HepG2 (cell line): Measurements from ENCODE around the gene MICB. TPM values are rescaled to one million over a fixed set of nuclear protein-coding genes. Genes with fewer than 3 reads are reported as not detected.

ENCODE experiments used
- AGO2 ChIP-seq: fragments of 200-400 bp; formaldehyde crosslinking; optimal IDR thresholded peaks from 2 replicates; pipeline ENCODE3; 2017; ENCODE audit warnings: mild to moderate bottlenecking, low read depth, low read length, moderate library complexity
- ATRX ChIP-seq: sonication (generic); formaldehyde crosslinking; IDR thresholded peaks from 2 replicates; pipeline ENCODE4 v1.4.0; 2020; ENCODE audit warnings: missing genetic modification reagents, borderline replicate concordance
- CENPT ChIP-seq: sonication (generic); formaldehyde crosslinking; IDR thresholded peaks from 2 replicates; pipeline ENCODE4 v1.8.0; 2022; ENCODE audit warnings: low read depth, mild to moderate bottlenecking, moderate library complexity, missing genetic modification reagents
- HMG20B ChIP-seq: conservative IDR thresholded peaks from 2 replicates; pipeline ENCODE4 v1.6.1; 2016; ENCODE audit warnings: missing genetic modification reagents, missing compliant biosample characterization
- KLF9 ChIP-seq: IDR thresholded peaks from 2 replicates; pipeline ENCODE4 v1.6.1; 2016; ENCODE audit warnings: low read depth
- LCORL ChIP-seq, 2 experiments: fragments of 450-650 bp in 1 of 2; sonication (generic) in 1 of 2; formaldehyde crosslinking in 1 of 2; IDR thresholded peaks; 2 replicates each; pipeline versions ENCODE4 v1.5.0 to v1.6.1; 2017 to 2020; ENCODE audit warnings: antibody characterized with exemption in 1 of 2, missing genetic modification reagents in 1 of 2
- MTA1 ChIP-seq: sonication (generic); formaldehyde crosslinking; IDR thresholded peaks from 2 replicates; pipeline ENCODE4 v1.4.0; 2020; ENCODE audit warnings: missing genetic modification reagents, mild to moderate bottlenecking, borderline replicate concordance
- NFE2 ChIP-seq: sonication (generic); formaldehyde crosslinking; IDR thresholded peaks from 2 replicates; pipeline ENCODE4 v1.4.0; 2020; ENCODE audit warnings: missing genetic modification reagents
- PHF5A ChIP-seq: IDR thresholded peaks from one replicate; pipeline ENCODE4 v1.6.1; 2018; ENCODE audit warnings: low read depth, missing genetic modification reagents; ENCODE audit not compliant: unreplicated experiment
- RBFOX2 ChIP-seq: fragments of 200-400 bp; formaldehyde crosslinking; IDR thresholded peaks from 2 replicates; pipeline ENCODE4 v1.6.1; 2017; ENCODE audit warnings: low read depth, mild to moderate bottlenecking, low read length
- ZBTB7A ChIP-seq: sonication (generic); formaldehyde crosslinking; IDR thresholded peaks from 2 replicates; pipeline ENCODE4 v1.8.0; 2022; ENCODE audit warnings: mild to moderate bottlenecking, missing genetic modification reagents
- ZEB1 ChIP-seq: IDR thresholded peaks from 2 replicates; pipeline ENCODE4 v1.6.1; 2012; ENCODE audit warnings: mild to moderate bottlenecking, low read depth, inconsistent platforms; ENCODE audit not compliant: insufficient replicate concordance
- ZFP62 ChIP-seq: sonication (generic); formaldehyde crosslinking; IDR thresholded peaks from 2 replicates; pipeline ENCODE4 v1.4.0; 2020; ENCODE audit warnings: missing genetic modification reagents
- ZKSCAN5 ChIP-seq: sonication (generic); formaldehyde crosslinking; IDR thresholded peaks from 2 replicates; pipeline ENCODE4 v1.5.1; 2020; ENCODE audit warnings: mild to moderate bottlenecking, missing genetic modification reagents
- ZNF10 ChIP-seq: sonication (generic); formaldehyde crosslinking; IDR thresholded peaks from 2 replicates; pipeline ENCODE4 v1.4.0; 2020; ENCODE audit warnings: mild to moderate bottlenecking, low read depth, missing genetic modification reagents, borderline replicate concordance
- ZNF225 ChIP-seq: sonication (generic); formaldehyde crosslinking; IDR thresholded peaks from 2 replicates; pipeline ENCODE4 v1.4.0; 2020; ENCODE audit warnings: mild to moderate bottlenecking, missing genetic modification reagents
- ZNF232 ChIP-seq: sonication (generic); formaldehyde crosslinking; IDR thresholded peaks from 2 replicates; pipeline ENCODE4 v1.4.0; 2020; ENCODE audit warnings: missing genetic modification reagents, borderline replicate concordance
- ZNF24 ChIP-seq: fragments of 450-650 bp; IDR thresholded peaks from 2 replicates; pipeline ENCODE4 v1.6.1; 2017; ENCODE audit warnings: antibody characterized with exemption, mild to moderate bottlenecking
- ZNF256 ChIP-seq: sonication (generic); formaldehyde crosslinking; conservative IDR thresholded peaks from 2 replicates; pipeline ENCODE4 v1.4.0; 2020; ENCODE audit warnings: missing genetic modification reagents
- ZNF263 ChIP-seq: sonication (generic); formaldehyde crosslinking; IDR thresholded peaks from 2 replicates; pipeline ENCODE4 v1.4.0; 2020; ENCODE audit warnings: missing genetic modification reagents
- ZNF850 ChIP-seq: sonication (generic); formaldehyde crosslinking; conservative IDR thresholded peaks from 2 replicates; pipeline ENCODE4 v1.9.0; 2021; ENCODE audit warnings: mild to moderate bottlenecking, missing genetic modification reagents
- polyA plus RNA-seq, 8 experiments: library from polyadenylated mRNA; depleted of rRNA in 3 of 8; stranded (reverse) in 7 of 8; unstranded in 1 of 8; fragments of >200 nt; fragmentation: Illumina TruSeq in 4 of 8; extraction: Trizol in 4 of 8; gene quantifications; 2 replicates each; pipeline versions ENCODE4 v1.2.1 to v1.2.3, GENCODE V29; 2011 to 2016; ENCODE audit warnings: low read depth in 4 of 8, missing spikeins in 1 of 8, mixed read lengths in 1 of 8; ENCODE audit not compliant: insufficient read depth in 1 of 8
- total RNA-seq, 5 experiments: library from RNA; depleted of rRNA; stranded (reverse); fragments of >200 nt; fragmentation: Illumina TruSeq; extraction: Trizol; gene quantifications; 2 replicates each; pipeline ENCODE4 v1.2.3, GENCODE V29; 2016; ENCODE audit warnings: low read depth in 1 of 5
- TF ChIP-seq, protein P1 (sequence below): sonication (generic); formaldehyde crosslinking; IDR thresholded peaks from 2 replicates; pipeline ENCODE4 v1.4.0; 2020; ENCODE audit warnings: missing genetic modification reagents, mild to moderate bottlenecking, borderline replicate concordance
- TF ChIP-seq, protein P2 (sequence below): sonication (generic); formaldehyde crosslinking; IDR thresholded peaks from 2 replicates; pipeline ENCODE4 v1.5.1; 2020; ENCODE audit warnings: mild to moderate bottlenecking, moderate library complexity, missing genetic modification reagents
- TF ChIP-seq, protein P3 (sequence below): sonication (generic); formaldehyde crosslinking; IDR thresholded peaks from 2 replicates; pipeline ENCODE4 v1.4.0; 2020; ENCODE audit warnings: mild to moderate bottlenecking, missing genetic modification reagents

The MICB gene
- total and polyA plus RNA-seq, 2 of the 13 experiments (the other 11 are each of a cell fraction or from before 2014, with no cell fraction given), result 12.5 to 12.8 TPM

DNA sequence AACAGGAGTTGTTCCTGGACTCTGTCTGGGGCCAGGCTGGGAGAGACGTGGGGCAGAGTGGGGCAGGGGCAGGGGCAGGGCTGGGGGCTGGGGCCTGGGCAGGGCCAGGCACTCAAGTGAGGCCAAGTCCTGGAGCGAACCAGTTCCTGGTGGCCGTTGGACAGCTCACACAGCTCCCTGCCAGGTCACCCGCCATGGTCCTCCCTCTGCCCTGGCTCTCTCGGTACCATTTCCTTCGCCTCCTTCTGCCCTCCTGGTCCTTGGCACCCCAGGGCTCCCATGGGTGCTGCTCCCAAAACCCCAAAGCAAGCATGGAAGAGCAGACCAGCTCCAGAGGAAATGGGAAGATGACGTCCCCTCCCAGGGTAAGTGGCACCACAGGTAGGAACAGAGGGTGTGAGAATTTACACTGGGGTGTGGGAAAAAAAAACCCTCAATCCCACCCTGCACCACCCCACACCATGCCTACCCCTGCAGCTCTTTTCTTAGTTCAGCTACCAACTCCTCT lies 30.9 kb downstream of the MICB start, which contains the start of gene MCCD1 (continued):
- TF ChIP-seq HMG20B (CRISPR knock-in tag), result 0 out of 2 replicates have a peak, but pooled peaks have one; percentile 18
- TF ChIP-seq ZNF232 (CRISPR knock-in tag), result no peak
- TF ChIP-seq RBFOX2, result no peak
- TF ChIP-seq ZNF10 (CRISPR knock-in tag), result no peak
- TF ChIP-seq ZNF256, result no peak
- TF ChIP-seq ZNF850 (CRISPR knock-in tag), result 0 out of 2 replicates have a peak, but pooled peaks have one; percentile 28
- no peak for TF ChIP-seq AGO2
- peak; percentile 53; the same call in 1 of the 2 replicates for TF ChIP-seq ZNF263 (CRISPR knock-in tag)
- TF ChIP-seq LCORL (IDR thresholded peaks at IDR 0.05), result no peak
- TF ChIP-seq LCORL (CRISPR knock-in tag; IDR thresholded peaks at IDR 0.05), result 0 out of 2 replicates have a peak, but pooled peaks have one; percentile 31
- no peak for TF ChIP-seq MTA1 (CRISPR knock-in tag)
- TF ChIP-seq, protein P1, sequence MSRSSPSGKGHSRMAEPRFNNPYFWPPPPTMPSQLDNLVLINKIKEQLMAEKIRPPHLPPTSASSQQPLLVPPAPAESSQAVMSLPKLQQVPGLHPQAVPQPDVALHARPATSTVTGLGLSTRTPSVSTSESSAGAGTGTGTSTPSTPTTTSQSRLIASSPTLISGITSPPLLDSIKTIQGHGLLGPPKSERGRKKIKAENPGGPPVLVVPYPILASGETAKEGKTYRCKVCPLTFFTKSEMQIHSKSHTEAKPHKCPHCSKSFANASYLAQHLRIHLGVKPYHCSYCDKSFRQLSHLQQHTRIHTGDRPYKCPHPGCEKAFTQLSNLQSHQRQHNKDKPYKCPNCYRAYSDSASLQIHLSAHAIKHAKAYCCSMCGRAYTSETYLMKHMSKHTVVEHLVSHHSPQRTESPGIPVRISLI (CRISPR knock-in tag), result no peak
- TF ChIP-seq ZKSCAN5, result no peak
- no peak for TF ChIP-seq ATRX (CRISPR knock-in tag)
- TF ChIP-seq CENPT (CRISPR knock-in tag), result no peak
- TF ChIP-seq, protein P2, sequence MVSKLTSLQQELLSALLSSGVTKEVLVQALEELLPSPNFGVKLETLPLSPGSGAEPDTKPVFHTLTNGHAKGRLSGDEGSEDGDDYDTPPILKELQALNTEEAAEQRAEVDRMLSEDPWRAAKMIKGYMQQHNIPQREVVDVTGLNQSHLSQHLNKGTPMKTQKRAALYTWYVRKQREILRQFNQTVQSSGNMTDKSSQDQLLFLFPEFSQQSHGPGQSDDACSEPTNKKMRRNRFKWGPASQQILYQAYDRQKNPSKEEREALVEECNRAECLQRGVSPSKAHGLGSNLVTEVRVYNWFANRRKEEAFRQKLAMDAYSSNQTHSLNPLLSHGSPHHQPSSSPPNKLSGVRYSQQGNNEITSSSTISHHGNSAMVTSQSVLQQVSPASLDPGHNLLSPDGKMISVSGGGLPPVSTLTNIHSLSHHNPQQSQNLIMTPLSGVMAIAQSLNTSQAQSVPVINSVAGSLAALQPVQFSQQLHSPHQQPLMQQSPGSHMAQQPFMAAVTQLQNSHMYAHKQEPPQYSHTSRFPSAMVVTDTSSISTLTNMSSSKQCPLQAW (CRISPR knock-in tag), result no peak; the same call in 1 of the 2 replicates
- no peak for TF ChIP-seq ZNF24
- TF ChIP-seq ZBTB7A, result no peak
- TF ChIP-seq ZEB1, result no peak
- no peak for TF ChIP-seq KLF9 (CRISPR knock-in tag)
- TF ChIP-seq NFE2 (CRISPR knock-in tag), result no peak
- TF ChIP-seq PHF5A (CRISPR knock-in tag), result no peak
- TF ChIP-seq ZNF225 (CRISPR knock-in tag), result no peak
- TF ChIP-seq, protein P3, sequence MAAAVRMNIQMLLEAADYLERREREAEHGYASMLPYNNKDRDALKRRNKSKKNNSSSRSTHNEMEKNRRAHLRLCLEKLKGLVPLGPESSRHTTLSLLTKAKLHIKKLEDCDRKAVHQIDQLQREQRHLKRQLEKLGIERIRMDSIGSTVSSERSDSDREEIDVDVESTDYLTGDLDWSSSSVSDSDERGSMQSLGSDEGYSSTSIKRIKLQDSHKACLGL, result no peak
- TF ChIP-seq ZFP62, result no peak
